Hematopoietic multipotent progenitor cell (in vitro differentiated cells): ENCODE measurements around the gene SIGLEC7. TPM values are rescaled to one million over a fixed set of nuclear protein-coding genes. Genes with fewer than 3 reads are reported as not detected.
"Not testable (repeated sequence)": the region's sequence is repeated elsewhere in the genome, so short reads cannot be mapped to it uniquely, and the experiment has no call there.

Experiments
- DNase-seq, 3 donors: peaks; one replicate each; pipeline ENCODE4 v3.0.0-alpha.2; 2011 to 2015; ENCODE audit warnings: low read depth in 2 of 3, low spot score in 2 of 3
- total RNA-seq: library from RNA; depleted of rRNA; stranded (reverse); fragments of >200 nt; gene quantifications from one replicate; pipeline ENCODE4 v1.2.3, GENCODE V29; 2012

Gene SIGLEC7
- total RNA-seq, 1 donor = under 0.01 TPM

DNA sequence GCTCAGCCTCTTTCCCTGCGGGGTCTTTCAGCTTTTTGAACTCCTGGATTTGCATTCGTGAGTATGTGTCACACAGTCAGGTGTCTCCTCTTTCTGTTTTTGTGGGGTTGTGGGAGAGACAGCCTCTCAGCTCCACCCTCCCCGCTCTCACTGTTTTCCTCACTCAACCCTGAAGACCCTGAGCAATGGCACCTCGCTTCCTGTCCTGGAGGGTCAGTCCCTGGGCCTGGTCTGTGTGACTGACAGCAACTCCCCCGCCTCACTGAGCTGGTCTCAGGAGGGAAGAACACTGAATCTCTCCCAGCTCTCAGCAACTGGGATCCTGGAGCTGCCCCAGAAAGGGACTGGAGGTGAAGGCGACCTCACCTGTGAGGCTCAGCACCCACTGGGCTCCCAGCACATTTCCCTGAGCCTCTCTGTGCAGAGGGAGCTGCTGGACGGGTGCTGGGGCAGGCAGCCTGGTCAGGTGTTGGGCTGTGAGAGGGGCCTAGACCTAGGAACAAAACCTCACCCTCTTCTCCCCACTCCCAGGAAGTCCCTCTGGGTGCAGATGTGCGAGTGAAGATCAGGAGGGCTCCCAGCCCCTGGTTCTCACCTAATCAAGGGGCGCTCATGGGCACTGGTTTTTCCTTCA, 4.2 kb upstream of the SIGLEC7 start:
- DNase-seq = no peak

DNA sequence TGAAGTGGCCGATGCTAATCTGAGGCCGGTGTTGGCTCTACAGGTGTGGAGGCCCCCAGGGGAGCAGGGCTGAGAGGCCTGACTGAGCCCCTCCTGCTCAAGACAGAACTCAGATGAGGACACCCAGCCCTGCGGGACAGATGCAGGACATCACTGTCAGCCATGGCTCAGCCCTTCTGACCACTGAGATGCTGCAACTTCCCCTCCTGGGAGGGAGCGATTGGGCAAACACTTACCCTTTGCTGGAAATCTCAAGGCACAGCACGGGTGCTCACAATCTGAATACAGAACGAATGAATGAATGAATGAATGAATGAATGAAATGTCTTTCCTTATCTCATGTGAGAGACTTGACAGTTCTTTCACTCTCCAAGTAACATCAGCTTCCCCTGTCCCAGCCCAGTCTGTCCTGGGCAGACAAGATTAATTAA, 3.5 kb upstream of the SIGLEC7 start:
- no peak for DNase-seq

DNA sequence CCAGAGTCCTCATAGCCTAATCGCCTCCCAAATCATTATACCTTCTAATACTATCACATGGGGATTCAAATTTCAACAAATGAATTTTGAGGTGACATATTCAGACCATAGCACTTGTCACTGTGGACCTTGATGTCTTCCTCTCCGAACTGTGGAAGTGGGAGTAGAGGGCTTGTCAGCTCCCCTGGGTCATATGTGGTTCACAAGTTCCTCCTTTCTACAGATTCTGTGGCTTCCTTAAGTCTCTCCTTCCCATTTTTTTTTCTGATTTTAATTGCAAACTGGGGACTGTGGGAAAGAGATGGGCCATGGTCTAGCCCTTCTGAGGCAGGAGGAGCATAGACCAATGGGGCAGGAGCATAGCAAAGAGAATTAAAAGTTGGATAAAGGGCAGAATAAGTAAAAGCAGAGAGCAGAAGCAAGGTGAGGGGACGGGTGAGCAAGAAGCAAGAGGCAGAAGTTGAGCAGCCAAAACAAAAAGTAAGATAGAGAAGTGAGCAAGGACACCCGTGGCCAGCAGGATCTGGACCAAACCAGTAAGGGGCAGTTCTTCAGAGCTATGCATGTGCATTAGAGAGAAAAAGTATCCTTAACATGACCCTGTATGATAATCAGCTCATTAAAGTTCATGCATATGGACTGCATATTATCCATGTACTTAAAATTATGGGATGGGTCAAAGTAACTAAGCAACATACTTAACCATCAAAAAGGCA, 2.6 kb upstream of the SIGLEC7 start:
- peak in 2 of 3 donors; percentile 30 to 54 for DNase-seq

DNA sequence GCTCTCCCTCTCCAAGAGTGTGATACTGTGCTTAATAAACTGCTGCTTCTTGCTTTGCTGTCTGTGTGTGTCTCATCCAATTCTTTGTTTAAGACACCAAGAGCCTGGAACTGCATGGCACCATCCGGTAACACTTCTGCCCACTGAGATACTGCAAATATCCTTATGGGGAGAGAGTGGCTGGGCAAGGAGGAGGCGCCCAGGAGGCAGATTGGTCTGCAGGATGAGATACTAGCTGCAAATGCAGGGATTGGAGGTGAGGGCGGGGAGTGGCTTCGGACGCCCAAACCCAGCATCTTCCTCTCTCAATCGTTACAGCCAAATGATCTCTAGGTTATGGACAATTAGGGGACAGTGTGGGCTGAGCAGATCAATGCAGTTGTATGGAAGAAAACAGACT, 1.7 kb upstream of the SIGLEC7 start:
- no peak for DNase-seq

DNA sequence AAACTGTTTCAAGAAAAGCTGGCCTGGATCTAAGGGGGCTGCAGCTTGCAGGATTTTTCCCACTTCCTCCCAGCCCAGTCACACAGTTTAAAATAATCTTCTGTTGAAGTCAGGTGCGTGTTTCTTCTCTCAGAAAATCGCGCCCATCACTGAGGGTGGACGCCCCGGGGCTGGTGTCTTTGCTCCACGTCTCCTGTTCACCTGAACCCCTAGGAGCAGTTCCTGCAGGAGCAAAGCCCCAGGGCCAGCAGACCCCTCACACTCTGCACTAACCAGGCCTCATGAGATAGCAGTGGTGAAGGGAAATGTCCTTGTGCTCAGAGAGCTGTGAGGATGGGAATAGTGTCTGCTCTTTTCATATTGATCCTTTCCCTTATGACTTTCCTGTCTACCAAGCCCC, 920 bp upstream of the SIGLEC7 start:
- DNase-seq = no peak

DNA sequence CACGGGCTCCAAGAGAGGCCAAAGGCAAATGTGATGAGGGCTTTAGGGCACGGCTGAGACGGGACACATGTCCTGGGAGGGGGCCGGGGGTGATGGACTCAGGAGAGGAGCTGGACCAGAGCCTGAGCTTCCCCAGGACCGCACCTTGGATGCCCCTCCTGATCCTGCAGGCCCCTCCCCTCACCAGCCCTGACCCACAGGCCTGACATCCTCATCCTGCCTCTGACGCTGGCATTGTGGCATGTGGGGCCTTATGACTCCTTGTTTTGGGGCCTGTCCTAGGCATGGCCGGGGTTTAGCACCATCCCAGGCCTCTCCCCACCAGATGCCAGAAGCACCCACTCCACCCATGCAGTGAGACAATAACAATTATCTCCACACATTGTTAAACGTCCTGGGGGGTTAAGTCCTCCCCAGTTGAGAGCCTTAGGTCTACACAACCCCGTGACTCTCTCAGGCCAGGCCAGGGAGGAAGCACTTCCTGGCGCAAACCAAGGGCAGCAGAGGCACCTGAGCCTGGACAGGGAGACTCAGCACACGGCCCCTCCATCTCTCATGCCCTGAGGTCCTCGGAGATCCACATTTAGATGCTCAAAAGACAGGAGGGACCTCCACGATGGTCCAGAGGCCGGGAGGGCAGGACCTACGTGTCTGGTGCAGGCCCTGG, 841 bp downstream of the SIGLEC7 start:
- not testable (repeated sequence) for DNase-seq

DNA sequence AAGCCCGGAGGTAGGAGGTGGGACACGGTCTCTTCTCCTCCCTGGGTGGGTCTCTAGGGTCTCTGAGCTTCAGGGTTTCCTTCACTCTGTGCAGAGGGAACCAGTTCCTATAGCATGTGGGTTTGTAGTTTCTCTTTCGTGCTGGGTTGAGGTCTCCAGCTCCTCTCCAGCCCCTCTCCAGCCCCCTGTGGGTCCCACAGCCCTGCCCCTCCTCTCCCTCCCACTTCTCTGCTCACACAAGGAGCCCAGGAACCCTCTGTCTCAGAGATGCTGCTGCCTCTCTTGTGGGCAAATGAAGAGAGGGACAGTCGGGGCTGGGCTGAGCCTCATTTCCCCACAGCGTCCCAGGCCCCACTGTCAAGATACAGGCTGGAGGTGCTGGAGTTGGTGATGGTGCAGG, 1.4 kb downstream of the SIGLEC7 start:
- no peak for DNase-seq

DNA sequence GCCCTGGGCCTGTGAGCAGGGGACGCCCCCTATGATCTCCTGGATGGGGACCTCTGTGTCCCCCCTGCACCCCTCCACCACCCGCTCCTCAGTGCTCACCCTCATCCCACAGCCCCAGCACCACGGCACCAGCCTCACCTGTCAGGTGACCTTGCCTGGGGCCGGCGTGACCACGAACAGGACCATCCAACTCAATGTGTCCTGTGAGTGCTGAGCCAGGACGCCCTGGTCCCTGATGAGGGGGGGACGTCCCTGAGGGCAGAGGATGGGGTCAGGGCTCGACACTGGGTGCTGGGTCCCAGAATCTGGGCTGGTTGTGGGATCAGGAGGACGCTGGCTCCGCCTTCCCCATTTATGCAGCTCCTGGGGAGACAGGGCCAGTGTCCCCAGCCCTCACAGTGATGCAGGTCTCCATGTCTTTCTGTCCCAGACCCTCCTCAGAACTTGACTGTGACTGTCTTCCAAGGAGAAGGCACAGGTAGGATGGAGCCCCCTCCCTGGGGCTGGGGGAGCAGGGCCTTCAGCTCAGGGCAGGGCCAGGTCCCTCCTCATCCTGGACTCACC, 2.5 kb downstream of the SIGLEC7 start:
- DNase-seq = no peak

DNA sequence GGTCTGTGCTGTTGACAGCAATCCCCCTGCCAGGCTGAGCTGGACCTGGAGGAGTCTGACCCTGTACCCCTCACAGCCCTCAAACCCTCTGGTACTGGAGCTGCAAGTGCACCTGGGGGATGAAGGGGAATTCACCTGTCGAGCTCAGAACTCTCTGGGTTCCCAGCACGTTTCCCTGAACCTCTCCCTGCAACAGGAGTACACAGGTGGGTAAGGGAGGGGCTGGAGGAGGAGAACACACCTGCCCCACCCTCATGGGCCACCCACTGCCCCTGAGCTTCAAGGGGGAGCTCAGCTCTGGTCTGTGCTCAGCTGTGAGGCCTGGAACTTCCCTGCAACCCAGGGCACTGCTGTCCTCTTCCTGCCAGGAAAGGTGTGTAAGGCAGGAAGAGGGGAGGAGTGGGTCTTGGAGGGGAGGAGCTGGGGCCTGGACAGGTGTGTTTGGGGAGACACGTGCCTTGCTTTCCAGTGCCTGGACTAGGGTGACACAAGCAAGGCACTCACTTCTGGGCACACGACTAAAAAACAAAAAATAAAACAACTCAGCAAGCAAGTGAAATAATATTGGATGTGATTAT, 3.9 kb downstream of the SIGLEC7 start:
- no peak for DNase-seq

DNA sequence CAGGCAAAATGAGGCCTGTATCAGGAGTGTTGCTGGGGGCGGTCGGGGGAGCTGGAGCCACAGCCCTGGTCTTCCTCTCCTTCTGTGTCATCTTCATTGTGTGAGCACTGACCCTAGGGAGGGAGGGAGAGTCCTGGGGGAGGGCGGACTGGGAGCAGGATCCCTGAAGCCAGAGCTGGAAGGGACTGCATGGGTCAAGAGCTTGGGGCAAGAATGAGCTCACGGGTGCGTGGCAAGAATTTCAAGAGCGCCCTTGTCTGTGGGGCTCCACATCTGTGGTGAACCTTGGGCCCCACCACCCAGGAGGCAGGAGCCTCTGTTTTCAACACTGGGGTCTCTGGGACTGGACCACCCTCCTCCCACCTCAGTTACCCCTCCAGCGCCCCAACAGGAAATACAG, 4.7 kb downstream of the SIGLEC7 start:
- DNase-seq = no peak

DNA sequence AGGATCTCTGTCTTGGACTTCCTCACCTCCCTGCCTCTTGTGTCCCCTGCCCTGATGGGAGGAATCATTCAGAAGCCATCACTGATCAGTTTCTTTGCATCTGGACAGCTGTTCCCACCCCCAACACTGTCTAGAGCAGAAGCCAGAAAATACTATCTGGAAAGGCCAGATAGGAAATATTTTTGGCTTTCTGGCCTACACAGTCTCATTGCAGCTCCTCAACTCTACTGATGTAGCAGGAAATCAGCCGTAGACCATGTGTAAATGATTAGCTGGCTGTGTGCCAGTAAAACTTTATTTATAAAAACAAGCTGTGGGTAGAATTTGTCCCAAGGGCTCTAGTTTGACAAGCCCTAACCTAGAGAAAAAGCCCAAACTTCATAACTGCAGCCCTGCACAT, 5.6 kb downstream of the SIGLEC7 start:
- peak in 1 of 3 donors; percentile 34 for DNase-seq

DNA sequence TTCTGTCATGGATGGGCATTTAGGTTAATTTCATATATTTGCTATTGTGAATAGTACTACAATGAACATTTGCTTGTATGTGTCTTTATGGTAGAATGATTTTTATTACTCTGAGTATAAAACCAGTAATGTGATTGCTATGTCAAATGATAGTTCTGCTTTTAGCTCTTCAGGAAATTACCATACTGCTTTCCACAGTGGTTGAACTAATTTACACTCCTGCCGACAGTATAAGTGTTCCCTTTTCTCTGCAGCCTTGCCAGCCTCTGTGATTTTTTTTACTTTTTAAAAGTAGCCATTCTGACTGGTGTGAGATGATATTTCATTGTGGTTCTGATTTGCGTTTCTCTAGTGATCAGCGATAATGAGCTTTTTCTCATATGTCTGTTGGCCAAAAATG, 6.5 kb downstream of the SIGLEC7 start:
- DNase-seq = peak in 2 of 3 donors; percentile 19 to 73

DNA sequence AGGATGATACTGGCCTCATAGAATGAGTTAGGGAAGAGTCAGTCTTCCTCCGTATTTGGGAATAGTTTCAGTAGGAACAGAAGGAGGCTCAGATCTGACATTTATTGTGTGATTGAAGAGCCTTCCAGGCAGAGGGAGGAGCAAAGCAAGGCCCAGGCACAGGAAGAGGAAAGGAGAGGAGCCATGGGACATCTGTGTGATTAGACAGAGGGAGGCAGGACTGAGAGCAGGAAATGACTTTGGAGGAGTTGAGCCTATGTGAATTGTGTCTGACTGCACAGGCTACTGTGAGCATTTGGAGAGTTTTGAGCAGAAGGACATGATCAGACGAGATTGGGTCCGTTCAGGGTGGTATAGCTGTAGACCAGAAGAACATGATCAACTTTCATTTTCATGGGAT, 8.5 kb downstream of the SIGLEC7 start:
- no peak for DNase-seq

DNA sequence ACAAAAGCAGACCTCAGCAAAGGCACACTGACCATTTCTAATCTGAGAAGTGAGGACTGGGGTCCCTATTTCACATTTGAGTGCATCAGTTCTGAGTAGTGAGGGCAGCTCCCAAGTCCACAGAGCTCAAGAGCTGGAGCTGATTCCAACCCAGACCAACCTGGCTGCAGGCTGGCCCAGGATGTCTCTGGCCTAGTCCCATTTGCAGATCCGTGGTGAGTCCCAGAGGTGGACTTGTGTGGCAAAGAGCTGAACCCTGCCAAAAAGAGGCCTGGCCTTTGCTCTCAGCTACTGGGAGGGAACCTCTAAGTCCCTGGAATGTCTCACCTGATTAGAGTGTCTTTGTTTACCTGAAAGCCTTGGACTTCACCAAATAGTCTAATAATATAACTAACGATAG, 14.6 kb downstream of the SIGLEC7 start:
- no peak for DNase-seq

DNA sequence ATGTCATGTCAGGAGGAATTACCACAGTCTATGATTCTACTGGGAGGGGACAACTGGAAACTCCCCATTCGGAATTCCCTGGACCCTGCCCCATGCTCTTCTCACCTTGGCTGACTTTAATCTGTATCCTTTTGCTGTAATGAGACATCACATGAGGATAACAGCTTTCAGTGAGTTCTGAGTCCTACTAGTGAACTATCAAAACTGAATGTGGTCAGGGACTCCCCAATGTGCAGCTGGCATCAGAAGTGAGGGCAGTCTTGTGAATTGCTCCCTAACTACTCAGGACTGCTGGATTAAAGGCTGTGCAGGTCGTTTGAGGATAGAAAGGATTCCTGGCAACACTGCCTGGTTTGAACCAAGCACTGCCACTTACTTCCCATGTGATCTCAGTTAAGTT, 15.2 kb downstream of the SIGLEC7 start:
- no peak for DNase-seq

DNA sequence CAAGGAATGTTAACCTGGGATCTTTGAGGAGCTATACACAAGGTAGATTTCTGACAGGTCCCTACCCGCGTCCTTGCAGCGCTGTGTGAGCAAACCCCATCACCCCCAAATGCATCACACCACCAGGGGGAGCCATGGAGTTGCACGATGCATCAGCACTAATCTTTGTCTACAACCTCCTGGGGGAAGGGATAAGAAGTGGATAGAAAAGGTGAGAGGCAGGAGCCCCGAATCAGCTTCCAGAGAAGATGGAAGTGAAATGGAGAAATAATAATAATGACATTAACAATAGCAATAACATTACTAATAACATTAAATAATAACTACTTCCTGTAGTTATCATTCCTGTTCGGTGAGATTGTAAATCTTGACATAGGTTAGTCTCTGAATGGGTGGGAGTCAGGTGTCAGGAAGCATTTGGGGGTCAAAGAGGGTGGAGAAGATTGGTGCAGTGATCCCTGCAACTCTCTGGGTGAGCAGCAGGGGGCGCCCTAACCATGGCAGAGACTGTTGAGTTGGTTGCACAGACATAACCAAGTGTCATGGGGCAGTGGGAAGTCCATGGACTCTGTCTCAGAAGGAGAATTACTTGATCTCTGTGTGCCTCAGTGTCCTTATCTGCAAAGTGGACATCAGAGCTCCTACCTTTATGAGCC, 16.5 kb downstream of the SIGLEC7 start:
- peak; percentile 23 to 92 (median 72) for DNase-seq

DNA sequence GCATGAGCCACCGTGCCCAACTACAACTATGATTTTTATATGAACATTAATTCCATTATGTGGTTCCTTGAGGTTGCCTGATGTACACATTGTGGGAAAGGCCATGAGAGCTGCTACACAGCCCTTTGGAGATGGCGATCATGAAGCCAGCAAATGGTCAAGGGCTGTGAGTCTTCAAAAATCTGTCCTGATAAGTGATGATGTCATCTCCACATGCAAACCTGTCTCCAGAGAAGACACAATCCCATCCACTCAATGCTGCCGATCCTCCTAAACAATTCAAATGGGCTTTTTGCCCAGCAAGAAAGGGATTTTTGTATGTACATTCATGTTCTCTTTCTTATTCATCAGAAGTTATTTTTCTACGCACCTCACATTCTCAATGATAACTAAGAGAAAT, 17.6 kb downstream of the SIGLEC7 start:
- no peak for DNase-seq

DNA sequence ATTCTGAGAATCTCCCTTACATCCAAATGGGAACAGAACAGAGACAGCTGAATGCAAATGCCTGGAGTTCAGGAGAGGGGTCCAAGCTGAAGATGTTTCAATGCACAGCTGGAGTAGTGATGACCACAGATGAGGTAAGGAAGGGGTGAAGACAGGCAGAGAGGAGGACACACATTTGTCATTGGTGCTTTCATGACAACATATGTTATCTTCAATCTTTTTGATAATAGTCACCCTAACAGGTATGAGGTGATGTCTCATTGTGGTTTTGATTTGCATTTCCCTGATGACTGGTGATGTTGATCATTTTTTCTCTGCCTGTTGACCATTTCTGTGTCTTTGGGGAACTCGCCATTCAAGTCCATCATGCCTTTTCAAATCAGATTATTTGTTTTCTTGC, 19.2 kb downstream of the SIGLEC7 start:
- DNase-seq = no peak

DNA sequence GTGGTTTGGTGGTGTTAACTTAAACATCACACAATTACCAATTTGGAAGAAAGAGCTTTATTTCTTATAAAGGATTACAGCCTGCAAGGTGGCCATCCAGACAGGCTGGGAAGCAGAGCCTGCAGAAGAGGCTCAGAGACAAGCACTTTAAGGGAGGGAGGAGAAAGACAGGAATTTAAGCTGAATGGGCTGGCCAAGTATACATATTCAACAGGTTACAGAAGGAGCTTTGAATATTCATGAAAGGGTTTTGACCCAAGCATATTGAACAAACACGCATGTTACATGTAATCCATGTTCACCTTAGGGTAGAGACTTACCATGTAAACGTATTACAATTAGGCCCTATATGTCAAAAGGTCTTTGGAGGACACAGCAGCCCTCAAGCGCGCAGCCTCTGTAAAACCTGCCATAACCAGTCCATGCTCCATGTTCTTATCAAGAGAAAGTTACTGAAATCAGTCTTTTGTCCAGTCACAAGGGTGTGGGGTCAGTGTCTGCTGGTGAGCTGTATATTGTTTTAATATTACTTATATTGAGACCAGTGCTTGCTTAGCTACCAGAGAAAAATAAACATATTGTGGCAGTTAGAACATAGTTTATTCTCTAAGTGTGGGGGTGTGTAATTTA, 19.9 kb downstream of the SIGLEC7 start:
- DNase-seq = no peak

DNA sequence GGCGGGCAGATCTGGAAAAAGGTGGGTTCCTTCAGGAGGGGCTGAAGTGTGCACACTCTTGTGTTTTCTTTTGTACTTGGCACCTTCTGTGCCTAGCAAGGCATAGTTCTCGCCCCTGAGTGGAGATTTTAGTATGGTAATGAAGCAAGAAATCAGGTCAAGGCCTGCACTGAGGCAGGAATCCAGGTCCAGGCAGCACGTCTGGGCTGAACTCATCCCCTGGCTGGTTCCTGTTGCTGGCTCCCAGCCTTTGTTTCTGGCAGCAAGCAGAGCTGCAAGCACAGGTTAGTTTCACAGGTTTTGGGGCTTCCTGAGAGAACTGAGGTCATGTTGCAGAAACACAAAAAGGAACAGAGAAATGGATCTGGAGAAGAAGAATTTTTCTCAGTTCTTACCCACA, 21.2 kb downstream of the SIGLEC7 start:
- no peak for DNase-seq
